Measurements from ENCODE around the gene NEGR1.

The NEGR1 gene

DNA sequence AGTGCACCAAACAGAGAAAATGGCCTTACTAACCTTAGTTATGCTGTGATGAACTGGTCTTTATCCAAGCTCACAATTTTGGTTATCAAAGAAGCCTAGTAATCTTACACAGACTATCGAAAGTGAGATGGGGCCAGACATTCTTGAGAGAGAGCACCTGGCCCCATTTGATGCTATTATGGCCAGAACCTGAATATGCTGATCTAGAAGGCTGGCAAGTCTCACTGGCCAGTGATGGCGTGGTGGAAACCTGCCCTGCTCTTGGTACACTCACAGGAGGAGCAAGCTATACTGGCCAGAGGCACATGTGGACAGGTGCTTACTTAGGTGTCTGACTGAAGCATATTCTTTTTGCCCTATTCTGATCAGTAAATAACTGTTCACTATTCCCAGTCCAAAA, 843.7 kb downstream of the NEGR1 start:
- no peak for TF ChIP-seq ZFX (IDR thresholded peaks at IDR 0.05; ENCODE audit: borderline replicate concordance)
- TF ChIP-seq, protein P1, sequence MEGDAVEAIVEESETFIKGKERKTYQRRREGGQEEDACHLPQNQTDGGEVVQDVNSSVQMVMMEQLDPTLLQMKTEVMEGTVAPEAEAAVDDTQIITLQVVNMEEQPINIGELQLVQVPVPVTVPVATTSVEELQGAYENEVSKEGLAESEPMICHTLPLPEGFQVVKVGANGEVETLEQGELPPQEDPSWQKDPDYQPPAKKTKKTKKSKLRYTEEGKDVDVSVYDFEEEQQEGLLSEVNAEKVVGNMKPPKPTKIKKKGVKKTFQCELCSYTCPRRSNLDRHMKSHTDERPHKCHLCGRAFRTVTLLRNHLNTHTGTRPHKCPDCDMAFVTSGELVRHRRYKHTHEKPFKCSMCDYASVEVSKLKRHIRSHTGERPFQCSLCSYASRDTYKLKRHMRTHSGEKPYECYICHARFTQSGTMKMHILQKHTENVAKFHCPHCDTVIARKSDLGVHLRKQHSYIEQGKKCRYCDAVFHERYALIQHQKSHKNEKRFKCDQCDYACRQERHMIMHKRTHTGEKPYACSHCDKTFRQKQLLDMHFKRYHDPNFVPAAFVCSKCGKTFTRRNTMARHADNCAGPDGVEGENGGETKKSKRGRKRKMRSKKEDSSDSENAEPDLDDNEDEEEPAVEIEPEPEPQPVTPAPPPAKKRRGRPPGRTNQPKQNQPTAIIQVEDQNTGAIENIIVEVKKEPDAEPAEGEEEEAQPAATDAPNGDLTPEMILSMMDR (IDR thresholded peaks at IDR 0.05), result no peak
- no peak overlapping the region for H3K27ac ChIP-seq

DNA sequence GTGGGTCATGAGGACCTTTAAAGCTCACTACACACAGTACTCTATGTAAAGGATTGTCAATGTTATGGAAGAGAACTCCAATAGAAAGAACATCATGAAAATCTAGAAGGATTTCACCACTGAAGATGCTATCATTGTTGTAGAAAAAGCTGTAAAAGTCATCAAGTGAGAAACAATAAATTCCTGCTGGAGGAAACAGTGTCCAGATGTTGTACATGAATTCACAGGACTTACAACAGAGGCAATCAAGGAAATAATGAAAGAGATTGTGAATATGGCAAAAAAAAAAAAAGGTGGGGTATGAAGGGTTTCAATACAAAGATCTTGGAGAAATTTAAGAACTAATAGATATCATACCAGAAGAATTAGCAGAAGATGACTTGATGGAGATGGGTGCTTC, 846.4 kb downstream of the NEGR1 start:
- TF ChIP-seq ZFX (IDR thresholded peaks at IDR 0.05; ENCODE audit: borderline replicate concordance), result no peak
- TF ChIP-seq, protein P1 (IDR thresholded peaks at IDR 0.05), result no peak
- no peak overlapping the region for H3K27ac ChIP-seq

DNA sequence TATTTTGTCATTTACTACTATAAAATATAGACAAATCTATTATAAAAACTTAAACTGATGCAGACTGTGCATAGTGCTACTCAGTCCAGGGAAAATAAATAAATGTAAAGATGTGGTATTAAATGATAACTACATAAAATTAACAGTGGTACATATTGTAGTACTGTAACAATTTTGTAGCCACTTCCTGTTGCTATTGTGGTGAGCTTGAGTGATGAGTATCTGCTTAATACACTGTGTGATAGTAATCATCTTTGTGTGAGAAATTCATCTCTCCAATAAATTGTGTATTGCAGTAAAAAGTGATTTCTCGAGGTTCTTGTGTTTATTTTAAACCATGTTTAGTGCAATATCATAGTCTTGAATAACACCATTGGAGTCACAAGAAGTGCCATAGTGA, 848.1 kb downstream of the NEGR1 start:
- no peak overlapping the region for H3K27ac ChIP-seq
- TF ChIP-seq, protein P1 (IDR thresholded peaks at IDR 0.05), result no peak
- TF ChIP-seq ZFX (IDR thresholded peaks at IDR 0.05; ENCODE audit: borderline replicate concordance), result no peak

DNA sequence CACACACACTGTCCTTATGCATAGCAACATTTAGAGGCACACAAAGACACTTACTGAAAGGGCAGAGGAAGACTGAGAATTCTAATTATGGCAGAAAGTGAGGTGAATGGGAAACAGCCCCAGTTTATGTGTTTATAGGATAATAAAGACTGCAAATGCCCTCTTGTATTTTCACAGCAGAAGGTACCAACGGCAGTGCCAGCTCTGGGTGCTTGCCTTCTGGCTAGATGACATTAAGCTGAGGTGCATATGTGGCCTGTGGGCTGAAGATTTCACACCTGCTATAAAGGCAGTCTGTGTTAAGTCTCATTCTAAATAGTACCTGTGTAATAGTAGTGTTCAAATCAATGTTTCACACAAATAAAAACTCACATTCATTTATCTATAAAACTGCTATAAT, 854.3 kb downstream of the NEGR1 start:
- TF ChIP-seq, protein P1 (IDR thresholded peaks at IDR 0.05), result no peak
- no peak for TF ChIP-seq ZFX (IDR thresholded peaks at IDR 0.05; ENCODE audit: borderline replicate concordance)
- H3K27ac ChIP-seq, result no peak overlapping the region

DNA sequence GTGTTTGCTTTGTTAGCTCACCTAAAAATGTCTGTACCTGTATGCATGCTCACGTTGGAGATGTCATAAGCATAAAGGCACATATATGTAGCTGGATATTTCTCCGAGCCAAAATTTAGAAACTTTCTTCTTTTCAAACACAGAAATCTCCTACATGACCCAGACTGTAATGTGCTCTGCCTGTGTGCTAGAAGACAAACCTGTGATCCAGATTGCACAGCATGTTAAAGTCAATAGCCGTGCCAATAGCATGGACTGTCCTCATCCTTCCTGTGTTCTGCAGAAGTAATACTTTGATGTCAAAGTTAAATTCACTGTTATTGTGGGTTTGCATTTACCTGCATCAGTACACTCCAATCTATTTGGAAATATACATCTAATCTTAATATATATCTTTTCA, 855.3 kb downstream of the NEGR1 start:
- TF ChIP-seq, protein P1 (IDR thresholded peaks at IDR 0.05), result no peak
- TF ChIP-seq ZFX (IDR thresholded peaks at IDR 0.05; ENCODE audit: borderline replicate concordance), result no peak
- no peak overlapping the region for H3K27ac ChIP-seq

DNA sequence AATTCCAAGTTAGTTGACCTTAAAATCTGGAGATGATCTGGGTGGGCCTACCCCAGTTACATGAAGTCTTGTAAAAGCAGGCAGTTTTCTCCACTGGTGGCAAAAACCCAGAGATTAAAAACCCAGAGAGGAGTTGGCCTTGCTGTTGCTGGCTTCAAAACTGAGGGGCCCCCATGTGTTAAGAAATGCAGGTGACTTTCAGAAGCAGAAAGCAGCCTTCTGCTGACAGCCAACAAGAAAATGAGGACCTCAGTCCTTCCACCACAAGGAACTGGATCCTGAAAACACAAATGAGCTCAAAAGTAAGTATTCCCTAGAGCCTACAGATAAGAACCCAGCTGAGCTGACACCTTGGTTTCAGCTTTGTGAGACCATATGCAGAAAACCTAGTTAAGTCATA, 857.8 kb downstream of the NEGR1 start:
- no peak for TF ChIP-seq ZFX (IDR thresholded peaks at IDR 0.05; ENCODE audit: borderline replicate concordance)
- TF ChIP-seq, protein P1 (IDR thresholded peaks at IDR 0.05), result no peak
- H3K27ac ChIP-seq, result no peak overlapping the region

DNA sequence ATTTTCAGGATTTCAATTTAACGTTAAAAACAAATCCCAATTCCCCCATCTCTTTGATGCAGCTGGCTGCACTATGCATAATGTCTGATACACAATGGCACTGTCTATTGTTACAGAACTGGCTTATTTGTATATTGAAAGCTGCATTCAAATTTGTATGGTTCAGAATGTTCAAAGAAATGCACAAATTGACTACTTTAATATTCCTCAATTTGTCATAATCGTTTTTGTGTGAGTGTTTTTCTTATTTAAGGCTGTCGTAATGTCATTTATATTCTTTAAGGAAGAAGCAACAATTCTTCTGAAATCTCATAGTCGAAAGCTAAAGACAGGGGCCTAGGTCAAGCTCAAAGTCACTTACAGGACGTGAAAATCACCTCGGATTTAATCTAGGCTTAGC, 860.1 kb downstream of the NEGR1 start:
- H3K27ac ChIP-seq, result no peak overlapping the region
- TF ChIP-seq ZFX (IDR thresholded peaks at IDR 0.05; ENCODE audit: borderline replicate concordance), result no peak
- TF ChIP-seq, protein P1 (IDR thresholded peaks at IDR 0.05), result no peak

Data from 22Rv1 (cell line).